CD14-positive monocyte (primary cell): ENCODE data around the gene DCLK1. TPM values are rescaled to one million over a fixed set of nuclear protein-coding genes. Genes with fewer than 3 reads are reported as not detected.

Source experiments
- DNase-seq, 3 donors: peaks; one replicate each; pipeline ENCODE4 v3.0.0-alpha.2; 2011 to 2022
- H2AFZ ChIP-seq: 2 replicates; pipeline ENCODE4 v1.6.0; 2012; ENCODE audit warnings: mild to moderate bottlenecking, low read depth, low read length, inconsistent platforms; ENCODE audit not compliant: insufficient read depth, poor library complexity, severe bottlenecking
- H3K27ac ChIP-seq, 2 donors: 1 replicate in 1 of 2; 2 replicates in 1 of 2; pipeline ENCODE4 v1.5.1; 2012 to 2013; ENCODE audit warnings: low read length in 2 of 2, control low read depth in 1 of 2, inconsistent platforms in 1 of 2, low read depth in 1 of 2, mild to moderate bottlenecking in 1 of 2
- H3K27me3 ChIP-seq, 2 donors: one replicate each; pipeline versions ENCODE4 v1.6.0 to v1.6.1; 2011 to 2013; ENCODE audit warnings: low read length in 2 of 2; ENCODE audit not compliant: control insufficient read depth in 2 of 2, insufficient read depth in 2 of 2
- H3K36me3 ChIP-seq, 2 donors: replicated peaks in 1 of 2; 1 replicate in 1 of 2; 2 replicates in 1 of 2; pipeline versions ENCODE4 v1.5.1 to v1.6.1; 2012 to 2013; ENCODE audit warnings: low read length in 2 of 2, control low read depth in 1 of 2, inconsistent platforms in 1 of 2, mild to moderate bottlenecking in 1 of 2; ENCODE audit not compliant: insufficient read depth in 2 of 2, control insufficient read depth in 1 of 2
- H3K4me1 ChIP-seq, 2 donors: 1 replicate in 1 of 2; 2 replicates in 1 of 2; pipeline versions ENCODE4 v1.5.1 to v1.6.1; 2012 to 2013; ENCODE audit warnings: low read length in 2 of 2, control low read depth in 1 of 2, inconsistent platforms in 1 of 2, mild to moderate bottlenecking in 1 of 2, moderate library complexity in 1 of 2; ENCODE audit not compliant: insufficient read depth in 2 of 2, control insufficient read depth in 1 of 2
- H3K4me2 ChIP-seq: replicated peaks from 2 replicates; pipeline ENCODE3; 2012; ENCODE audit warnings: low read length, moderate library complexity, mild to moderate bottlenecking; ENCODE audit not compliant: poor library complexity, severe bottlenecking; ENCODE audit errors: extremely low read depth
- H3K4me3 ChIP-seq, 3 experiments: fragments of 200-600 bp in 1 of 3; sonication (generic) in 1 of 3; replicated peaks in 1 of 3; 1 replicate in 2 of 3; 2 replicates in 1 of 3; pipeline ENCODE4 v1.5.1; 2011 to 2013; ENCODE audit warnings: low read length in 3 of 3, mild to moderate bottlenecking in 3 of 3, control low read depth in 2 of 3, low read depth in 2 of 3, inconsistent platforms in 1 of 3, moderate library complexity in 1 of 3
- H3K79me2 ChIP-seq: 2 replicates; pipeline ENCODE4 v1.6.0; 2012; ENCODE audit warnings: mild to moderate bottlenecking, control low read depth, inconsistent platforms, low read length, moderate library complexity; ENCODE audit not compliant: insufficient read depth
- H3K9ac ChIP-seq: 2 replicates; pipeline ENCODE4 v1.6.0; 2017; ENCODE audit warnings: low read length, mild to moderate bottlenecking; ENCODE audit not compliant: insufficient read depth, poor library complexity, severe bottlenecking
- H3K9me3 ChIP-seq, 2 donors: replicated peaks in 1 of 2; 1 replicate in 1 of 2; 2 replicates in 1 of 2; pipeline versions ENCODE4 v1.5.1 to v1.6.1; 2012 to 2013; ENCODE audit warnings: low read length in 2 of 2, control low read depth in 1 of 2; ENCODE audit not compliant: control insufficient read depth in 1 of 2, insufficient read depth in 1 of 2
- H4K20me1 ChIP-seq: 2 replicates; pipeline ENCODE4 v1.6.0; 2012; ENCODE audit warnings: mild to moderate bottlenecking, low read length, control low read depth, moderate library complexity; ENCODE audit not compliant: insufficient read depth
- H3K27ac Mint-ChIP-seq, 7 donors: one replicate each; pipeline ENCODE4 v1.8.0; 2020; ENCODE audit warnings: mild to moderate bottlenecking in 7 of 7, mixed read lengths in 7 of 7, moderate library complexity in 6 of 7, inconsistent platforms in 2 of 7
- H3K27me3 Mint-ChIP-seq, 3 donors: one replicate each; pipeline ENCODE4 v1.8.0; 2021 to 2022; ENCODE audit warnings: low read depth in 3 of 3, mild to moderate bottlenecking in 3 of 3, mixed read lengths in 3 of 3, moderate library complexity in 3 of 3, inconsistent platforms in 1 of 3
- H3K36me3 Mint-ChIP-seq, 2 donors: one replicate each; pipeline ENCODE4 v1.8.0; 2020; ENCODE audit warnings: mixed read lengths in 2 of 2, inconsistent platforms in 1 of 2, mild to moderate bottlenecking in 1 of 2
- H3K4me1 Mint-ChIP-seq: one replicate; pipeline ENCODE4 v1.8.0; 2020; ENCODE audit warnings: mild to moderate bottlenecking, mixed read lengths
- H3K4me3 Mint-ChIP-seq, 2 donors: one replicate each; pipeline ENCODE4 v1.8.0; 2020; ENCODE audit warnings: mild to moderate bottlenecking in 2 of 2, mixed read lengths in 2 of 2, moderate library complexity in 1 of 2
- H3K9me3 Mint-ChIP-seq, 7 donors: one replicate each; pipeline ENCODE4 v1.8.0; 2020 to 2022; ENCODE audit warnings: mixed read lengths in 7 of 7, mild to moderate bottlenecking in 6 of 7, moderate library complexity in 6 of 7, inconsistent platforms in 2 of 7
- WGBS: methylation state at CpG from one replicate; pipeline ENCODE4 v1.1.5; 2013; ENCODE audit warnings: missing lambda C conversion rate; ENCODE audit not compliant: insufficient coverage; 5-methylcytosine and 5-hydroxymethylcytosine counted together
- intact Hi-C, 2 donors: fragments of 100-400 bp; cut with micrococcal nuclease; formaldehyde crosslinking; loops; one replicate each; pipeline versions ENCODE4 v1.15.0 to v1.15.1; 2023
- polyA plus RNA-seq, 3 donors: library from polyadenylated mRNA; depleted of rRNA in 1 of 3; unstranded in 2 of 3; stranded (reverse) in 1 of 3; fragments of 300-500 nt in 2 of 3; fragments of >200 nt in 1 of 3; fragmentation: Illumina TruSeq in 2 of 3; gene quantifications; 1 replicate in 2 of 3; 2 replicates in 1 of 3; pipeline ENCODE4 v1.2.3, GENCODE V29; 2012 to 2021
- TF ChIP-seq, protein P1 (sequence below): fragments of 200-600 bp; IDR thresholded peaks from one replicate; pipeline ENCODE4 v1.8.0; 2022; ENCODE audit warnings: antibody characterized with exemption, mild to moderate bottlenecking

DCLK1 gene
- polyA plus RNA-seq, 3 donors, result not detected

DNA sequence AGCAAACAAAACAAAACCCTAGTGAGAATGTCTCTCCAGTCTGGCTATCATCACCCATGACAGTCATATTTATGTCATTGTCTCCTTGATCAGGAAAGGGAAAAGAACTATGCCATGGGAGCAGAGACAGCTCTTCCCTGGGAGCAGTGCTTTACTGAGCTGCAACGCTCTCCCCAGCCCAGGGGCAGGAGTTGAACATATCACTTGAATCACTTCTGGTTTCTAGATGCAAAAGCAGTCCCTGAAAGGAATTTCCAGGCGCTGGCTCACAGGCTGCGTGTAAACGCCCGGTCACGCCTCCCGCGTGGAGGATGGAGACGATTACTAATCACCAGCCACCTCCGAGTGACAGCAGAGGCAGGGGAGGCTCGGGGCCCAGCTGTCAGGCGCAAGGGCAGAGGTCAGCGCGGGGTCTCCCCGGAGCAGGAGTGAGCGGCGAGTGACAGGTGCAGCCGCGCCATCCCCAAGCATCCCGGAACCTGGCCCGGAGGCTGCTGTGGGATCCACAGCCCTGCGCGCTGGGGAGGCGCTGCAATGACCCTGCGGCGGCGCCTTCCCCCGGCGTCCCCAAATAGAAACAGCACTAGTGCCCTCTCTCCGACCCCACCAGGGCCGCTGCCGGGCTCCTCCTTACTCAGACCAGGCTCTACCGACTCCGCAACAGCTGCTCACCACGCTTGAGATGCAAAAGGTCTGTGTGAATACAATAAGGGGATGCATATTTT, 23.5 kb upstream of the DCLK1 start:
- no peak overlapping the region for H3K27ac Mint-ChIP-seq
- H3K4me1 Mint-ChIP-seq, result no peaks in the 10 kb centered on the region
- DNase-seq, result no peak
- Histone ChIP-seq H3K9me3 (no peaks in the 10 kb centered on the region), H2AFZ (no peak overlapping the region), H3K27me3 (peaks cover 0 to 11% of the 10 kb centered on the region in 2 donors), H3K4me1 (no peaks in the 10 kb centered on the region), H4K20me1 (no peaks in the 10 kb centered on the region), H3K36me3 (no peaks in the 10 kb centered on the region), H3K9ac (no peak overlapping the region), H3K4me3 (no peak overlapping the region), H3K4me2 (no peak overlapping the region), H3K27ac (no peak overlapping the region), H3K79me2 (no peaks in the 10 kb centered on the region)
- TF ChIP-seq, protein P1, sequence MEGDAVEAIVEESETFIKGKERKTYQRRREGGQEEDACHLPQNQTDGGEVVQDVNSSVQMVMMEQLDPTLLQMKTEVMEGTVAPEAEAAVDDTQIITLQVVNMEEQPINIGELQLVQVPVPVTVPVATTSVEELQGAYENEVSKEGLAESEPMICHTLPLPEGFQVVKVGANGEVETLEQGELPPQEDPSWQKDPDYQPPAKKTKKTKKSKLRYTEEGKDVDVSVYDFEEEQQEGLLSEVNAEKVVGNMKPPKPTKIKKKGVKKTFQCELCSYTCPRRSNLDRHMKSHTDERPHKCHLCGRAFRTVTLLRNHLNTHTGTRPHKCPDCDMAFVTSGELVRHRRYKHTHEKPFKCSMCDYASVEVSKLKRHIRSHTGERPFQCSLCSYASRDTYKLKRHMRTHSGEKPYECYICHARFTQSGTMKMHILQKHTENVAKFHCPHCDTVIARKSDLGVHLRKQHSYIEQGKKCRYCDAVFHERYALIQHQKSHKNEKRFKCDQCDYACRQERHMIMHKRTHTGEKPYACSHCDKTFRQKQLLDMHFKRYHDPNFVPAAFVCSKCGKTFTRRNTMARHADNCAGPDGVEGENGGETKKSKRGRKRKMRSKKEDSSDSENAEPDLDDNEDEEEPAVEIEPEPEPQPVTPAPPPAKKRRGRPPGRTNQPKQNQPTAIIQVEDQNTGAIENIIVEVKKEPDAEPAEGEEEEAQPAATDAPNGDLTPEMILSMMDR, result no peak
- H3K36me3 Mint-ChIP-seq, result no peaks in the 10 kb centered on the region
- H3K4me3 Mint-ChIP-seq, result peak overlapping the region in 1 of 2 donors; percentile 56
- intact Hi-C loops, result no loop called here
- WGBS, result 9% methylated on average over 30 of the region's 35 CpGs
- H3K9me3 Mint-ChIP-seq, result peaks cover 0 to 15% (median 5%) of the 10 kb centered on the region in 7 donors
- peaks cover 13 to 20% (median 15%) of the 10 kb centered on the region in 3 donors for H3K27me3 Mint-ChIP-seq

- no peak overlapping the region for H3K4me3 Mint-ChIP-seq
- Histone ChIP-seq H3K36me3 (no peaks in the 10 kb centered on the region), H3K4me1 (no peaks in the 10 kb centered on the region), H3K9ac (no peak overlapping the region), H3K27me3 (peaks cover 0 to 11% of the 10 kb centered on the region in 2 donors), H3K9me3 (no peaks in the 10 kb centered on the region), H4K20me1 (no peaks in the 10 kb centered on the region), H3K4me3 (no peak overlapping the region), H2AFZ (no peak overlapping the region), H3K4me2 (no peak overlapping the region), H3K27ac (no peak overlapping the region), H3K79me2 (no peaks in the 10 kb centered on the region)
- intact Hi-C loops, result no loop called here
- TF ChIP-seq, protein P1, result no peak
- H3K27ac Mint-ChIP-seq, result no peak overlapping the region
- WGBS, result no CpG with 5 or more reads among the region's 1 CpG
- no peaks in the 10 kb centered on the region for H3K4me1 Mint-ChIP-seq
- H3K9me3 Mint-ChIP-seq, result peaks cover 2 to 15% (median 4%) of the 10 kb centered on the region in 7 donors
- no peaks in the 10 kb centered on the region for H3K36me3 Mint-ChIP-seq
- no peak for DNase-seq
- peaks cover 12 to 16% (median 15%) of the 10 kb centered on the region in 3 donors for H3K27me3 Mint-ChIP-seq
Measured at GRCh38 chr13:36151591-36151990, 20.4 kb upstream of the DCLK1 start.
